NCI-H187 treated with DMSO at 0.1 percent for 48 hours (cell line): ENCODE data around the gene NEGR1.

Experiments
- DNase-seq: peaks from one replicate; lab custom pipeline; 2025; lab: John Stamatoyannopoulos, UW

The NEGR1 gene

DNA sequence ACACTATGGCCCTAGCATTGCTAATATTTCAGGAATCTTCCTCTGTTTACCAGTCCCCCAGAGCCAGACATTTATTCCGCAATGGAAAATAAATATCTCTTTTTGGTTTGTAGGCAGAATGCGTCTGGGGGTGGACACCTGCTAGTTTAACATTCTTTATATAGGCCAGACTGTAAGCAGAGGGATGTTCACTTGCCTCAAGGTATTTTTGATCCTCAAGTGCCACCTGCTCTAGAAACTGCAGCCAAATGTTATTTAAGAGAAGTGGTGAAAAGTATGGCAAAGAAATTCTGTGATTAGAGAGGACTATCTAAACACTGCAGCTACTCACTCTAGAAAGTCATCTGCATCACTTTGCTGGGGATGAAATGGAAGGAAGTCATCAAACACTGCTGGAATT is 164.7 kb downstream of the NEGR1 start:
- DNase-seq: no peak

DNA sequence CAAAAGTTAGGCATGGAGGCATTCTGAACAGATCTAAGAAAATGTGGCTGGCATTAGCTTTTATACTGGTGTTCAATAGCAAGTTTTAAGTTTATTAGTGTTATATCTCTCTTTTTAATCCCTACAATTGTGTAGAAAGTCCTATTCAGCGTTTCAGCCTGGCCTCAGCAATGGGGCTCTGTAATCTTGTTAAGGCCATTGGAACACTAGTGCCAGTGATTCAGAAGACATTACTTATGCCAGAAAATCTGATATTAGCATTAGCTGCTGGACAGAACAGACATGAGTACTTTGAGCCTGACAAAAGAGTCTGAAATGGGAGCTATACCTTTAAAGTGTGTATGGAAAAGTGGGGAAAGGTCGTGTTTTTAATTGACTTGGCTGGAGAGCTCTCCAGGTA is 167.0 kb downstream of the NEGR1 start:
- no peak for DNase-seq

DNA sequence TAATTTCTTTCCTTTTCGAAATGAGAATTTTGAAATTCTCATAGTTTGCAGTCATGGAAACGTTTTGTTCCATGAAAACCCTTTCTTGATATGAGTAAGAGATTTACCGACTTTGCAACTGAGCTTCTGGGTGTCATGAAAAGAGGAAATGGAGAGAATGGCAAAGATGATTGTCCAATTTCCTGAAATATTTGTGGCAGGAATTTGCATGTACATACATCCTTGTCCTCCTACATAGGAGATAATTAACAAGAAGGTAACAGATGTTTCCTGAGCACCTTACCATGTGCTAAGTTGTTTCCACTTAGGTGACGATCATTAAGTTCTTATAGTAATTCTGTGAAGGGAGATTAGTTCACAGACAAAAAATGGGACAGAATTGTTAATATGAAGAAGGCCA is 170.7 kb downstream of the NEGR1 start:
- no peak for DNase-seq

DNA sequence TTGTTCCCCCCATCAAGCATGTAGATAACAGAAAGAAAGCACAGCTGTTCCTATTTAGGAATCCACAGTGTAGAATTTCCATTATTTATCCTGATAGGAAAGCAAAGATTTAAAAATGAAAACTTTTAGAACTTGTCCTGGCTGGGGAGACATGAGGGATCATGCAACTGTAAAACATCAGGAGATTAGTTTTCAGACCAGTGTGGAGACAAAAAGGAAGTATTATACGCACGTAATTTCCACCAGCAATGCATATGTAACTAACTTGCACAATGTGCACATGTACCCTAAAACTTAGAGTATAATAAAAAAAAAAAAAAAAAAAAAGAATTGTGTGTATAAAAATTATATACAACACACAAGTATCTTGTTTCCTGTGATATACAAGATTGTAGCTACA is 172.4 kb downstream of the NEGR1 start:
- no peak for DNase-seq

DNA sequence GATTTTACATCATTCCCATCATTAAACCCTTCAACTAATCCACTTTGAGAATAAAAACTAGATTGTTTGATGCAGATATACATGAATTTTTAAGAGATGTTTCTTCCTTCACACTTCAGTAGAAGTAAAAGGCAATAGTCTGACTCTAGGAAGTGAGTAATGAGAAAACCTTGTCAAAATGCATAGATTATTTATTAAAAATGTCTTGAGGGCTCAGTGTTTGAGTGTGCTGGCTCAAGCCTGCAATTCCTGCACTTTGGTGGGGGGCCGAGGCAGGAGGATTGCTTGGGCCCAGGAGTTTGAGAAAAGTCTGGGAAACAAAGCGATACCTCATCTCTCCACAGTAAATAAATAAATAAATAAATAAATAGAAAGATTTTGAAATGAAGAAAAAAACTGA is 177.1 kb downstream of the NEGR1 start:
- no peak for DNase-seq

DNA sequence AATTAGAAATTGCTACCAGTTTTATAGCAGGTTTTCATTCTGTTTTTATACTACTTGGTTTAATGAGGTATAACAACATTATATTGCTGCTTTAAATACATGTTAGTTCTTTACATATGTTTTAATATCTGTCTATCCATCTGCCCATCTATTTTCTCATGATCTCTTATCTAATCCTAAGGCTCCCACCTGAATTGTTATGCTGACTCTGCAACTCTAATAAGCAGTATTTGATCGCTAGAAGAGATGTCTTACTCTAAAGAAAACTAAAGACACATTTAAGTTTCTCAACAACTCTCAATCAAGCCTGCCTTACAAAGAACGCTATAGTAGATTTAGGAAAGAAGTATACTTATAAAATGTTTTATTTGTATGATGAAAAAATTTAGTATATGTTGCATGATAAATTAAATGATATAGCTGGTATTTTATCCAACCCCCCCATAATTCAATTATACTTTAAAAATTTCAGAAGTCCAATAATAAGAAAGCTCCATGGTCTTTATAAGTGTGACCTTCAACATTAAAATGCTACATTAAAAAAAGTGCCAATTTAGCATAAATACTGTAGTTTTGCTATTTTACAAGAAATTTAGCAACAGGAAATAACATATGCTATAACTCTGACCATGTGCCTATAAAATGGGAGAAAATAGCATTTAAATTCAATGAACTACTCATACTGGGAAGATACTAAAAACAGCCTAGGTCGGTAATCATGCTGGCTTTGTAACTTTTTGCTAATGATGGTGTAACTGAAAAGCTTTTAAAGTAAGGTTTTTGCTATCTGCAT is 180.3 kb downstream of the NEGR1 start:
- DNase-seq: no peak

DNA sequence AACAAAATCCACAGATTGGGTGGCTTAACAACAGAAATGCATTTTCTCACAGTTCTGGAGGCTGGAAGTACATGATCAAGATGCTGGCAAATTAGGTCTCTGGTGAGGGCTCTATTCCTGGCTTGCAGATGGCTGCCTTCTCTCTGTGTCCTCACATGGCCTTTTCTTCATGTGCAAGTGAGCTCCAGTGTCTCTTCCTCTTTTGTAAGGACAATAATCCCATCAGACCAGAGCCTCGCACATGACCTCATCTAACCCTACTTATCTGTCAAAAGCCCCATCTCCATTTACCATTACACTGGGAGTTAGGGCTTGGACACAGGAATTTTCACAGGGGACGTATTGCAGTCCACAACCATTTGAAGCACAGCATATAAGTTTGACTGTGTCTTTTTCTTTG is 181.6 kb downstream of the NEGR1 start:
- no peak for DNase-seq

DNA sequence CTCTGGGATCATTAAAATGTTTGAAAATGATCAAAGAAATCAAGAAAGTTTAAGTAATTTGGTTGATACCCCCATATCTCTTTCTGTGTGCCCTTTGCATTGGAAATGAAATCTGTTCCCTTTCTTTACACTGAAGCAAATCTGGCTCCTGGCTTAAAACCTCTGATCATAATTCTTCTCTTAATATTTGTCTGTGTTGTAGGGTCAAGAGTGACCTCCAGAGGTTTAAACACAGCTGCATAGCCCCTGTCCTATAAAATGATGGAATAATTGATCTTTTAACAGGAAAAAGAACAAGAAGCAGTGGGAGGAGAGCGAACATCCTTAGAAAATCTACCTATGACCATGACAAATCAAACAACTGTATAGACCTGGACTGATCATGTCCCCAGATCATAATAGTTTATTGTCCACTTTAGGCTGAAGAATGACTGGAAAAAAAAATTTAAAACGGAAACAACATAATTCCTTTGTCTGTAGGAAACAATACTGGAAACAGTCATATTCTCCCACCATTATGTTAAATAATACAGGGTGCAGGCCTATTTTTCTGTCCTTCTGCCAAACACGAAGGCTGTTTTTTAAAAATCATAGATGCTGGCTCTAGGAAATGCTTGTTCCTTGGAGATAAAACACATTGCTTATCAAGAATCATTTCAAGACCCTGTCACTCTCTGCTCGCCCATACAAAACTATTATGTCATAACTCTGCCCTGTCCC is 184.3 kb downstream of the NEGR1 start:
- DNase-seq: no peak

DNA sequence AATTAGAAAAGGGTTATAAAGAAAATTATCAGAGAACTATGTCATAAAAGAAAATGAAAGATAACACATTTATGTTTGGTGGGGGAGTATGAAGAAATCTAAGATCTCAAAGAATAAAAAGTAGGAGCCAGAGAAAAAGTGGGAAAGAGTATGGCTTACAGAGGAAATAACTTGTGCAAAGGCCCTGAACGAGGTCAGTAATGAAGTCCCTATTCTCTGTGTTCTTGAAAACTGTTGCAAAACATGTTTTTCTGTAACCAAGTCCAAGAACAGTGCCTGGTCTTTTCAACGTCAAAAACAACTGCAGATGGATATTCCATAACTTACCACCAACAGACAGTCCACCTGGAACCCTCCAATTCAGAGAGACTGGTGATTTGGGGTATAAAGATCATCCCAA is 188.1 kb downstream of the NEGR1 start:
- DNase-seq: no peak

DNA sequence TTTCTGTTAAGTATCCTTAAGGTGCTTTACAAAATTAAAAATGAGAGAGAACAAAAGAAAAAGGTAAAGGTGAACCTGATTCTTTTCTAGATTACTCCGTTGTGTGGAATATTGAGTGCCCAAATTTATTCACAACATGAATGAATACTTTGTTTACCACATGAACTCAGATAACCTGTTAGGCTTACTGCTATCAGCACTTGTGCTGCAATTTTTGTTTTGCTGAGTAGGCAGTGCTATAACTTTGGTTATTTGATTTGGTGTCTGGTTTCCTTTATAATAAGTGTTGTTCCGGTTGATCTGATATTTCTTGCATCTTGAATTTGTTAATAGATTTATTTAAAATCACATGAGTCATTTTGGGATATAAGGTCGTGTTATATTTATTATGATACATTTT is 195.9 kb downstream of the NEGR1 start:
- no peak for DNase-seq

DNA sequence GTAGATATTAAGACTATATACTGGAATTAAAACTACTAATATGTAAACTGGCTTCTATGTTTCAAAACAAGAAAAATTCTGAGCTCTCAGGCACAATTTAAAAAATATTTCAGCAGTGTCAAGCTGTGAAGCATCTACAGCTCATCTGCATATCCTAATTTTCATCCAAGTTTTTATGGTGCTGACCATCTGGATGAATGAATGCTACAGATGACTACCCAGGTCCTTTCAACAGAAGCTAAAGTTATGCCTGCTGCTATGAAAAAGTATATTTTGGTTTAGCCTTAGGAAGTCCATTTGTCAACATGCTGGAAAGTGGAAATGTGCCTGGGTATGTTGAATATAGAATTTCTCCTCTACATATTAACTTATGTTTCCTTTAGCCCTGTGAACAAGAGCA is 206.9 kb downstream of the NEGR1 start:
- DNase-seq: no peak

DNA sequence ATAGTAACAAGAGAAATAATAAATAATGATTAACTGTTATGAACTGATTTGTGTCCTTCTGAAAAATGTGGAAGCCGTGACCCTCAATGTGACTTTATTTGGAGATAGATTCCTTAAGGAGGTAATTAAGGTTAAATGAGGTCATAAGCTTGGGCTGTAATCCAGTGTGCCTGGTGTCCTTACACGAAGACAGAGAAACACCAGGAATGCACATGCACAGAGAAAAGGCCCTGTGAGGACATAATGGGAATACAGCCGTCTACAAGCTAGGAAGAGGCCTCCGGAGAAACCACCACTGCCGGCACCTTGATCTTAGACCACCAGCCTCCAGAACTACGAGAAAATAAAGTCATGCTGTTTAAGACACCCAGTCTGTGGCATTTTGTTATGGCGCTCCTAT is 215.9 kb downstream of the NEGR1 start:
- DNase-seq: no peak

DNA sequence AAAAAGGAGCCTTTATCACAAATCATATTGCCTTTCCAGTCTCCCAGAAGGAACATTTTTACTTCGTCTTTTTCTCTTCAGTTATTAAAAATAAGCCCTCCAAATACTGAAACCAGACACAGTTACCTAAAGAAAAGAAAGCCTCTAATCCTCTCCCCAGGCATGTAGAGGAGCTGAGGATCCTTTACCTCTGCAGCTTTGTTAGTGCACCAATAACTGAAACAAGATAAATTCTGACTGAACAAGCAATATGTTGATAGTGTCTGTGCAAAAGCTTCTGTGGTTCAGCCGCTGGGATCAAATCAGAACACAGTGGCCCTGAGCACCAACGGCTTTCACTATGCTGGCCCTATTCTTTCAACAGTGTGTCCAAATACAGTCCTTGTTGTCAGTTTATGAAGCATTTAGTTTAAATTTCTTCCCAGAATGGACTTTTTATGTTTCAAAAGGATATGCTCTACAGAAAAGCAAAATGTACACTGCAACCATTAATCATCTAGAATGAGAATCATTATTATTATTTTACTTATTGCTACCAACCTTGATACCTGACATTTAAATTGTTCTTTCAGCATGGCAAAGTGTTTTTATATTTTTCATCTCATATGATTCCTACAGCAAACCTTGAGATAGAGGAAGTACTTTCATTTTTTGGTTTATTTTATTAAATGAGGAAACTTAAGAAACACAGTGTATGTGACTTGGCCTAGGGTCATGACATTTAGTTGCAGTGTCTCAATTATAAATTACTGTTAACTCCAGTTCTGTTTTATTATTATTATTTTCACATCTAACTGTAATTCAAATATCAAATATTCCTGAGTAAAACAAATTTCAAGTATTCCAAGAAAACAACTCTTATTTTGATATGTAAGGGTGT is 217.9 kb downstream of the NEGR1 start:
- no peak for DNase-seq

DNA sequence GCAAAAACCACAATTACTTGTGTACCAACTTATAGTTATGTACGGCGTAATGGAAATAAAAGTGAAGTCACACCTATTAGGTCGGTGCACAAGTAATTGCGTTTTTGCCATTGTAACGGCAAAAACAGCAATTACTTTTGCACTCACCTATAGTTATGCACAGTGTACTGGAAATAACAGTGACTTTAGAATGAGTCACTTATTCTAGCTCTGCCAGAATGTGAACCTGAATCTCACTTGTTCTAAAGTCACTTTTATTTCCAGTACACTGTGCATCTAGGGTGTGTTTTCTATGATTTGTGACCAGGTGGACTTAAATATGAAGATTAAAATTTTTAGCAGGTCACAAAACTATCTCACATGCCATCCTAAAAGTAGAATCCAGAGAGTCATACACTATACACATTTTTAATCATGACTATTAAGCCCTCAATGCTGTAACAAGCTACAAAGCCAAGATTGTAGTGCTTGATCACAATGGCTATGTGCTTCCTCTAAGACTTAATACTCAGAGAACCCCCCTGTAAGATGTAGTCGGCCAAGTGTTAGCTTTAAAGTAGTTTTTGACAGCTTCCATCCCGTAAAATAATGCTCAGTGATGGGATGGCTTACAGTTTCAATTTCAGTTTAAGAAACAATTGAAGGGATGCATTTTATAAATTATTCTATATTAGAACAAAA is 218.8 kb downstream of the NEGR1 start:
- no peak for DNase-seq

DNA sequence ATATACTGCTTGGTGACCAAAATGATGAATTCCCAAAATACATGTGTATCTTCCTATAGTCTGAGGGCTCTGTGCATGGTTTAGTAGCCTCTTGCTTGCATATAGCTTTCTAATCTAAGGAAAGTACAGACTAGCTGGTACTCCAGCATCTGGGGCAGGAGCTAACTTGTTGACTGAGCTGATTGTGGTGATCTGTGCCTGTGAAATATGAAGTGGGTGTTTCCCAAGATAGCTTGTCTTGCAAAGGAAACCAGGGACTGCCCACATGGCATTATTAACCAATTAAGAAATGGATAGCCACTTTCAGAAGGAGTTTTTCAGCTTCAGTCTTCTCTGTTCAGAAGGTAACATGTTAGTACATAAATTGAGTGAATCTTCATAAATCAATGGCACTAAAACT is 219.8 kb downstream of the NEGR1 start:
- DNase-seq: no peak

DNA sequence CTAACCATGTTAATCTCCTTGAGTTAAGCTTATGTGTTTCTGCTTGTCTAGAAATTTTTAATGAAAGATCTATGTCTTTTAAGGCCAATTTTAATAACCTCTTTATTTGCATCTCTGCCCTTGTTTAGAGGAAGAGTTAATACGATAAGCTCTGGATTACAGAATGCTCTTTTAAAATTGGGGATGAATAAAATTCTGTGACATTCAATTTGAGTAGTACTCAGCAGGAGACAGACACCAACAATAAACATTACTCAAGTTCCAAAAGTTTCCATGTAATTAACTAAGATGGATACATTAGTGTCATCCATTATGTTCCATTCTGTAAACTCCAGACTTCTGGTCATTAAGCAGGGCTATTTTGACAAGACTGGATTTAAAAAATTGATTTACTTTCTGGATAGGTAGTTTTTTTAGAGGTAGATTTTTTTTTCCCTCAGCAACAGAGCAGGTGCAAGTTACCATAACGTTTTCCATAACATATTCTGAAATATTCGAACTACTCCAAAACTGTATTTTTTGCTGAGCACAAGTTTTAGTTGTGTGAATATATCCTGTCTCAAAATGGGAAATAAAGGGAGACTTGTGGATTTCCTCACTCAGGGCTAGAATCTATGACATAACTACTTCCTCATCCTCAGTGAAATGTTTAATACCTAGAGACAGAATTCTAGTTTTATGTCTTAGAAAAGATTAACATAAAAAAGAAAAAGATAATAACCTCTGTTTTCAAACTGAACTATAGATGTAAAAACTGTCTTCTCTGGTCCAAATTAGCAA is 221.7 kb downstream of the NEGR1 start:
- no peak for DNase-seq

DNA sequence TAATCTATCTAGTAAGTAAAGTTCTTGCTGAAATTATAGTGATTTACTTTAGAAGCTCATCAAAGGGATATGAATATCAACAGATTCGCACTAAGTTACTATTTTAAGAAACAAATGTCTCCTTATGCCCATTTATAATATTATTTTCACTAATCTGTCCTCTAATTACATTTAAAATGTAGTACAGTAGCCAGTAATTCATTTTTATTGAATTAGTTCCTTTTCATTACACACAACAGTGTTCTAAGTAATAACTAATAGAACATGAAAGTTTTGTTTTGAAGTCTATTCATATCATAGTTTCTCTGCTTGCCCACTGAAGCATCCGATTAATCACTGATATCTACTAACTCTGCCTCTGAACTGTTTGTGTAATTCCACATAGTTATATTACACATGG is 225.8 kb downstream of the NEGR1 start:
- DNase-seq: no peak

DNA sequence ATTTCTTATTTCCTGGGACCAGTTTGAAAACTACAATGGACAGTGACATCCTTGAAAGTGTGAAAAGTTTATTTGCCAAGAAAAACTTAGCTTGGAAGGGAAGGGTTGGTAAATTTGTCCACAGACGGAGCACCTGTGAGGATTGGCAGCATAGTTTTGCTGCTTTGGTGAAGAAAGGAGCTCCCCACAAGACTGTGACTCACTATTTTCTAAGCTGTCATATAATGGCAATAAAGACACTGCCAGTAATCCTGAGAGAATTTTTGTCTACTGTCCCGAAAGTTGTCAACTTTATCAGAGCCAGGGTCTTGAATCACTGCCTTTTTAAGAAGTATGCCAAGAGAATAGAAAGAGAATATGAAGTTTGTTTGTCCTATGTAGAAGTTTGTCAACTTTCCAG is 230.8 kb downstream of the NEGR1 start:
- no peak for DNase-seq

DNA sequence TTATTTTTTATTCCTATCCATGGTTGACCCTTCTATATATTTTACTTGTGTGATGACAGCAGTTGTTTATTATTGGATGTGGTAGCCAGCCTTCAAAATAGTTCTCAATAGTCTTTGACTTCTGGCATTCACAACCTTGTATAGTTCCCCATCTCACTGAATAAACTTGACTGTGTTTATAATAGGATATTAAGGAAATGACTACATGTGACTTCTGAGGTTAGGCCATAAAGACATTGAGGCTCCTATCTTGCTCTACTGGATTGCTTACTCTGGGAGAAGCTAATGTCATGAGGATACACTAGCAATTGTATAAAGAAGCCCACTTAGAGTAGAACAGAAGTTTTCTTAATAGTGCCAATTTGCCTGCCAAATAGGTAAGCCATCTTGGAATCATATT is 231.8 kb downstream of the NEGR1 start:
- no peak for DNase-seq

DNA sequence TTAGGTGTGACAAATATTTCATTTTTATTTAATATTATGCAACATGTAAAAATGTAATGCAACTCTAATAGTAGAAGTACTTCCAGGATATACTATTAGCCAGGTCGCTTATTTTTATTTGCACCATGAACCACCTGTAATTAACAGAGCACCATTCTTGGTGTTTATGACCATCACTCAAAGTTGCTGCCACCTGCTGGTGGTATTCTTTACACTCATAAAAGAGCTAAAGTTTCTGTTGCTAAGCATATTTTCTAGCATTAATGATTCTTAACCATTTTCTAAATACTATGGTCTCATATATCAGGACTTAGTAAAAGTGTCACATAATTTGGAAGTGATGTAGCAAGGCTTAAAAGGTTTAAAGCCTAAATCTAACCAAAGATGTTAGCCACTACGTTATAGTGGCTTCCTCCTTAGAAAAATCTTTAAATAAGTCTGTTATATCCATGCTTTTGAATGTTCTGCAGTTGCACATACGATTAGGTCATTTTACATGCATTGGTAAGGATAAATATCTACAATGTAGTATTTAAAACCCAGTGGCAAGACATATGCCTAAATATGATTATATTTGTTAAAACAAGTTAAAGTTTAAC is 244.5 kb downstream of the NEGR1 start:
- DNase-seq: no peak

DNA sequence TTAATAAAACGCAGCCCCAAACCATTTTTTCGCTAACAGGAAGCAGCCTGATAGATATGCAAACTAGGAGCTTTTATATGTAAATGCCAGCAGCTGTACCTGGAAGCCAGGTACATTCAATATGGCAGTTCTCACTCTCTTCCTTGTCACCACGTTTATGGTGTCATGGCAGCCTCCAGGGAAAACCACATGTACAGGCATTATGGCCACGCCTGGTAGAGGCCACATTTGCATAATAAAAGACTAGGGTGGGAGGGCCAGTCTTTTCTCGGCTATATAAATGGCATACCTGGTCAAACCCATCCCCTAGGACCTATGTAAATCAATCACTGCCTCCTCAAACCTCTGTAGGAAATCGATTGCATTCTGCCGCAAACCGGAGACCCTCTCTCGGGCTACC is 247.5 kb downstream of the NEGR1 start:
- no peak for DNase-seq
